HCT116 (cell line): ENCODE results near the gene RTTN. TPM values are rescaled to one million over a fixed set of nuclear protein-coding genes. Genes with fewer than 3 reads are reported as not detected.

Experiments used
- ATAC-seq: fragments of 200-7000 bp; cut with Tn5 transposase; 2 replicates; pipeline ENCODE4 v1.9.1; 2020; ENCODE audit warnings: mild to moderate bottlenecking, moderate library complexity
- BruUV-seq: library from RNA; stranded (reverse); fragments of 400-500 nt; replicated peaks from 2 replicates; lab custom pipeline; 2021; lab: Mats Ljungman, UMichigan
- CTCF ChIA-PET: fragments of 300-600 bp; sonication (Branson Sonifier 250); formaldehyde crosslinking; loops from one replicate; lab custom pipeline; 2021; ENCODE audit warnings: antibody characterized with exemption; lab: Charles Lee
- POLR2A ChIA-PET: fragments of 300-600, 350-600 bp; sonication (Branson Sonifier 250); formaldehyde crosslinking; loops from one replicate; lab custom pipeline; 2021; ENCODE audit warnings: antibody characterized with exemption; lab: Charles Lee
- RAD21 ChIA-PET, 2 experiments: fragments of 300-600 bp; sonication (Branson Sonifier 250); formaldehyde crosslinking; loops; one replicate each; lab custom pipeline; 2023; ENCODE audit warnings: low total read pairs in 2 of 2; ENCODE audit not compliant: uncharacterized antibody in 2 of 2, unreplicated experiment in 2 of 2, low non-redundant PET in 1 of 2; lab: Charles Lee
- DNase-seq: peaks from one replicate; pipeline ENCODE4 v3.0.0-alpha.2; 2010; ENCODE audit warnings: low read depth, low spot score
- H2AFZ ChIP-seq: fragments of 200-600 bp; shearing (Covaris generic), sonication (generic); 2 replicates; pipeline ENCODE4 v1.6.1; 2017; ENCODE audit warnings: low read depth, mixed run types, mixed read lengths, antibody characterized with exemption, low read length; ENCODE audit not compliant: poor library complexity, severe bottlenecking
- H3K27ac ChIP-seq: 2 replicates; pipeline ENCODE4 v1.5.1; 2012; ENCODE audit warnings: low read depth, low read length
- H3K27me3 ChIP-seq: fragments of 200-600 bp; sonication (generic); 2 replicates; pipeline ENCODE4 v1.6.1; 2016; ENCODE audit warnings: mixed run types, low read length, mixed read lengths; ENCODE audit not compliant: insufficient read depth
- H3K36me3 ChIP-seq, 2 experiments: fragments of 200-500 bp in 1 of 2; fragments of 200-600 bp in 1 of 2; sonication (Bioruptor generic) in 1 of 2; sonication (generic) in 1 of 2; 2 replicates each; pipeline versions ENCODE4 v1.5.1 to v1.6.1; 2014 to 2016; ENCODE audit warnings: low read length in 2 of 2, inconsistent platforms in 1 of 2, mixed read lengths in 1 of 2, mixed run types in 1 of 2; ENCODE audit not compliant: insufficient read depth in 2 of 2, control insufficient read depth in 1 of 2
- H3K4me1 ChIP-seq, 2 experiments: fragments of 200-600 bp in 1 of 2; sonication (generic) in 1 of 2; 2 replicates each; pipeline versions ENCODE4 v1.5.1 to v1.6.1; 2012 to 2017; ENCODE audit warnings: low read length in 2 of 2, inconsistent platforms in 1 of 2, mild to moderate bottlenecking in 1 of 2, mixed read lengths in 1 of 2, mixed run types in 1 of 2, moderate library complexity in 1 of 2; ENCODE audit not compliant: insufficient read depth in 2 of 2, control insufficient read depth in 1 of 2
- H3K4me2 ChIP-seq: fragments of 200-600 bp; sonication (generic); 2 replicates; pipeline ENCODE4 v1.6.1; 2017; ENCODE audit warnings: mixed run types, low read length, mixed read lengths
- H3K4me3 ChIP-seq, 2 experiments: fragments of 200-600 bp in 1 of 2; sonication (generic) in 1 of 2; replicated peaks in 1 of 2; 2 replicates each; pipeline ENCODE4 v1.5.1; 2011 to 2016; ENCODE audit warnings: low read length in 2 of 2, control low read depth in 1 of 2, low read depth in 1 of 2, mild to moderate bottlenecking in 1 of 2, mixed read lengths in 1 of 2, mixed run types in 1 of 2
- H3K79me2 ChIP-seq: fragments of 200-600 bp; sonication (generic); 2 replicates; pipeline ENCODE4 v1.6.1; 2017; ENCODE audit warnings: mild to moderate bottlenecking, mixed run types, low read length, moderate library complexity, mixed read lengths; ENCODE audit not compliant: insufficient read depth
- H3K9ac ChIP-seq: fragments of 200-600 bp; sonication (generic); 2 replicates; pipeline ENCODE4 v1.6.1; 2016; ENCODE audit warnings: low read length, mixed read lengths
- H3K9me2 ChIP-seq: fragments of 200-600 bp; sonication (generic), shearing (Covaris generic); 2 replicates; pipeline ENCODE4 v1.6.1; 2017; ENCODE audit warnings: mixed run types, mild to moderate bottlenecking, moderate library complexity; ENCODE audit not compliant: insufficient read depth
- H3K9me3 ChIP-seq, 2 experiments: fragments of 200-500 bp in 1 of 2; fragments of 200-600 bp in 1 of 2; sonication (Bioruptor generic) in 1 of 2; sonication (generic) in 1 of 2; 2 replicates each; pipeline ENCODE4 v1.6.1; 2014 to 2017; ENCODE audit warnings: low read length in 2 of 2, mixed read lengths in 2 of 2, inconsistent platforms in 1 of 2, low read depth in 1 of 2, mild to moderate bottlenecking in 1 of 2, mixed run types in 1 of 2, moderate library complexity in 1 of 2; ENCODE audit not compliant: control insufficient read depth in 1 of 2, insufficient read depth in 1 of 2
- H4K20me1 ChIP-seq: fragments of 200-600 bp; sonication (generic), shearing (Covaris generic); 2 replicates; pipeline ENCODE4 v1.6.1; 2017; ENCODE audit warnings: mixed run types, mild to moderate bottlenecking, moderate library complexity; ENCODE audit not compliant: insufficient read depth
- ATF3 ChIP-seq: IDR thresholded peaks from 2 replicates; pipeline ENCODE4 v1.6.1; 2012
- CBX3 ChIP-seq: IDR thresholded peaks from 2 replicates; pipeline ENCODE4 v1.6.1; 2012; ENCODE audit warnings: low read depth
- CEBPB ChIP-seq: IDR thresholded peaks from 2 replicates; pipeline ENCODE4 v1.6.1; 2012; ENCODE audit warnings: low read depth
- CTCF ChIP-seq, 3 experiments: fragments of 200-600 bp in 1 of 3; sonication (generic) in 1 of 3; IDR thresholded peaks in 2 of 3; conservative IDR thresholded peaks in 1 of 3; 2 replicates each; pipeline ENCODE4 v1.5.1; 2012 to 2017; ENCODE audit warnings: low read depth in 2 of 3, low read length in 2 of 3, antibody characterized with exemption in 1 of 3, borderline replicate concordance in 1 of 3, control low read depth in 1 of 3, mild to moderate bottlenecking in 1 of 3, mixed read lengths in 1 of 3, mixed run types in 1 of 3, moderate library complexity in 1 of 3; ENCODE audit not compliant: insufficient read depth in 1 of 3
- EGR1 ChIP-seq: IDR thresholded peaks from 2 replicates; pipeline ENCODE4 v1.6.1; 2012; ENCODE audit warnings: low read depth
- ELF1 ChIP-seq: IDR thresholded peaks from 2 replicates; pipeline ENCODE4 v1.6.1; 2012; ENCODE audit warnings: low read depth, borderline replicate concordance
- EZH2 ChIP-seq: fragments of 200-600 bp; sonication (generic); IDR thresholded peaks from 2 replicates; pipeline ENCODE4 v1.6.1; 2017; ENCODE audit warnings: antibody characterized with exemption, mixed run types
- FOSL1 ChIP-seq: IDR thresholded peaks from 2 replicates; pipeline ENCODE4 v1.6.1; 2012; ENCODE audit warnings: low read depth
- JUND ChIP-seq: IDR thresholded peaks from 2 replicates; pipeline ENCODE4 v1.6.1; 2012
- POLR2A ChIP-seq: IDR thresholded peaks from 2 replicates; pipeline ENCODE4 v1.7.0; 2011; ENCODE audit warnings: borderline replicate concordance; ENCODE audit not compliant: insufficient read depth, insufficient read length; ENCODE audit errors: extremely low read depth
- POLR2AphosphoS5 ChIP-seq: IDR thresholded peaks from 2 replicates; pipeline ENCODE4 v1.6.1; 2011; ENCODE audit warnings: mild to moderate bottlenecking, low read depth, low read length, moderate library complexity
- RAD21 ChIP-seq: IDR thresholded peaks from 2 replicates; pipeline ENCODE4 v1.6.1; 2012; ENCODE audit warnings: low read depth, mild to moderate bottlenecking
- SRF ChIP-seq: IDR thresholded peaks from 2 replicates; pipeline ENCODE4 v1.6.1; 2012; ENCODE audit warnings: low read depth
- TCF7L2 ChIP-seq: IDR thresholded peaks from 2 replicates; pipeline ENCODE4 v1.7.0; 2011; ENCODE audit warnings: borderline replicate concordance, inconsistent platforms; ENCODE audit not compliant: insufficient read depth, insufficient read length; ENCODE audit errors: extremely low read depth
- YY1 ChIP-seq: IDR thresholded peaks from 2 replicates; pipeline ENCODE4 v1.6.1; 2011; ENCODE audit warnings: low read length, low read depth, moderate library complexity, mild to moderate bottlenecking; ENCODE audit not compliant: insufficient replicate concordance; ENCODE audit errors: extremely low read depth
- ZFX ChIP-seq: fragments of 450-650 bp; IDR thresholded peaks from 2 replicates; pipeline ENCODE4 v1.6.1; 2017
- ZNF274 ChIP-seq: fragments of 200-500 bp; sonication (Bioruptor generic); IDR thresholded peaks from 2 replicates; pipeline ENCODE4 v1.6.1; 2014; ENCODE audit warnings: mild to moderate bottlenecking, low read depth, low read length, inconsistent platforms
- intact Hi-C: fragments of 100-400 bp; cut with micrococcal nuclease; formaldehyde crosslinking; loops from 2 replicates; pipeline ENCODE4 v1.10.0; 2022
- total RNA-seq: library from RNA; stranded (reverse); gene quantifications from one replicate; pipeline ENCODE4 v1.2.1, GENCODE V29; 2021; ENCODE audit not compliant: unreplicated experiment
- TF ChIP-seq, protein P1 (sequence below): IDR thresholded peaks from 2 replicates; pipeline ENCODE4 v1.6.1; 2011; ENCODE audit warnings: mild to moderate bottlenecking, low read length, moderate library complexity; ENCODE audit not compliant: insufficient replicate concordance; ENCODE audit errors: extremely low read depth
- TF ChIP-seq, protein P2 (sequence below): IDR thresholded peaks from 2 replicates; pipeline ENCODE4 v1.6.1; 2012

The RTTN gene
- total RNA-seq, 1 experiment from 2014 or later = 41.2 TPM

DNA sequence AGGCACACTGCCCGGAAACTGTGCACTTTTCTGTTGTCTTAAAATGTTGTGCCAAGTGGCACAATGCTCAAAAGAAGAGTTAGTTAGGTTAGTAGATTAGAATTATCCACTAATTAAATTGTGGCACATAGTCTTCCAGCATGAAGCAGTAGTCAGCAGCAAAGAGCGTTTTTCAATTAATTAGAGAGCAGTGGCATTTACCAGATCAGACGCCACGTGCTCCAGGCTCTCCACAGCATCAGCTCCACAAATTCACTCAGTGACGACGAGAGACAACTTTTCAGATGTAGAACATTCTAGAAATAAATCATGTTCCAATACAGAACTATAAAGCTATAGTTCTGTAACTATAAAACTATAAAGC is 16.4 kb upstream of the RTTN start:
- no peaks in the 10 kb centered on the region for H3K9me2 ChIP-seq
- H3K36me3 ChIP-seq = no peaks in the 10 kb centered on the region
- POLR2A ChIA-PET = no interaction called here
- H3K4me2 ChIP-seq = no peak overlapping the region
- H3K27me3 ChIP-seq = no peaks in the 10 kb centered on the region
- no TSS peak for BruUV-seq
- no peaks in the 10 kb centered on the region for H4K20me1 ChIP-seq
- no peaks in the 10 kb centered on the region for H3K4me1 ChIP-seq
- H3K9ac ChIP-seq = no peak overlapping the region
- RAD21 ChIA-PET = no interaction called here
- CTCF ChIA-PET = no interaction called here
- no peak overlapping the region for H3K4me3 ChIP-seq
- no peaks in the 10 kb centered on the region for H3K79me2 ChIP-seq
- no peak overlapping the region for H3K27ac ChIP-seq
- TF ChIP-seq JUND (no peak), ZFX (no peak), ATF3 (no peak), ZNF274 (no peak), TCF7L2 (no peak), YY1 (no peak), EZH2 (no peak), POLR2AphosphoS5 (no peak), CBX3 (no peak), CTCF (IDR thresholded peaks at IDR 0.05 in 2 of 3, conservative IDR thresholded peaks at IDR 0.05 in 1 of 3; ENCODE audit: borderline replicate concordance in 1 of 3, insufficient read depth in 1 of 3, low read depth in 2 of 3, low read length in 2 of 3) (no peak), CEBPB (no peak), RAD21 (no peak), ELF1 (no peak), POLR2A (no peak), SRF (no peak), EGR1 (no peak), FOSL1 (no peak)
- TF ChIP-seq, protein P1, sequence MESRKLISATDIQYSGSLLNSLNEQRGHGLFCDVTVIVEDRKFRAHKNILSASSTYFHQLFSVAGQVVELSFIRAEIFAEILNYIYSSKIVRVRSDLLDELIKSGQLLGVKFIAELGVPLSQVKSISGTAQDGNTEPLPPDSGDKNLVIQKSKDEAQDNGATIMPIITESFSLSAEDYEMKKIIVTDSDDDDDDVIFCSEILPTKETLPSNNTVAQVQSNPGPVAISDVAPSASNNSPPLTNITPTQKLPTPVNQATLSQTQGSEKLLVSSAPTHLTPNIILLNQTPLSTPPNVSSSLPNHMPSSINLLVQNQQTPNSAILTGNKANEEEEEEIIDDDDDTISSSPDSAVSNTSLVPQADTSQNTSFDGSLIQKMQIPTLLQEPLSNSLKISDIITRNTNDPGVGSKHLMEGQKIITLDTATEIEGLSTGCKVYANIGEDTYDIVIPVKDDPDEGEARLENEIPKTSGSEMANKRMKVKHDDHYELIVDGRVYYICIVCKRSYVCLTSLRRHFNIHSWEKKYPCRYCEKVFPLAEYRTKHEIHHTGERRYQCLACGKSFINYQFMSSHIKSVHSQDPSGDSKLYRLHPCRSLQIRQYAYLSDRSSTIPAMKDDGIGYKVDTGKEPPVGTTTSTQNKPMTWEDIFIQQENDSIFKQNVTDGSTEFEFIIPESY = no peak
- TF ChIP-seq, protein P2, sequence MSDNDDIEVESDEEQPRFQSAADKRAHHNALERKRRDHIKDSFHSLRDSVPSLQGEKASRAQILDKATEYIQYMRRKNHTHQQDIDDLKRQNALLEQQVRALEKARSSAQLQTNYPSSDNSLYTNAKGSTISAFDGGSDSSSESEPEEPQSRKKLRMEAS = no peak
- ATAC-seq (no peak), DNase-seq (no peak)
- no peak overlapping the region for H2AFZ ChIP-seq
- intact Hi-C loops = no loop called here
- H3K9me3 ChIP-seq = peaks cover 0 to 4% of the 10 kb centered on the region in 2 experiments; a peak in 1 of 4 replicates
